GM12874 (cell line): Measurements from ENCODE around the gene AHCYL2.

Experiments used
- CTCF ChIP-seq: IDR thresholded peaks from 2 replicates; pipeline ENCODE4 v1.5.1; 2011; ENCODE audit warnings: low read depth, mild to moderate bottlenecking, control low read depth, low read length, moderate library complexity; ENCODE audit not compliant: insufficient read depth

Gene AHCYL2

GRCh38 chr7:129262324-129262723, 37.5 kb downstream of the AHCYL2 start:
- TF ChIP-seq CTCF, result no peak

GRCh38 chr7:129263168-129263567, 38.3 kb downstream of the AHCYL2 start:
- TF ChIP-seq CTCF, result no peak

- no peak for TF ChIP-seq CTCF
Observed at GRCh38 chr7:129264534-129264933, 39.7 kb downstream of the AHCYL2 start.

- no peak for TF ChIP-seq CTCF
Observed at GRCh38 chr7:129265328-129265727, 40.5 kb downstream of the AHCYL2 start.

GRCh38 chr7:129266181-129266580, 41.4 kb downstream of the AHCYL2 start:
- no peak for TF ChIP-seq CTCF

GRCh38 chr7:129270077-129270476, 45.2 kb downstream of the AHCYL2 start:
- TF ChIP-seq CTCF, result no peak

GRCh38 chr7:129271500-129272355, 46.9 kb downstream of the AHCYL2 start:
- peak; percentile 62; the same call in 1 of the 2 replicates for TF ChIP-seq CTCF
